Esophagus (tissue), 2 donors: ENCODE measurements around the gene KHDRBS1. TPM values are rescaled to one million over a fixed set of nuclear protein-coding genes. Genes with fewer than 3 reads are reported as not detected.
"Not testable (repeated sequence)": the region's sequence is repeated elsewhere in the genome, so short reads cannot be mapped to it uniquely, and the experiment has no call there.

Experiments used
- H3K27ac ChIP-seq, 2 donors: one replicate each; pipeline ENCODE4 v1.5.1; 2013; ENCODE audit warnings: low read depth in 2 of 2, mild to moderate bottlenecking in 2 of 2, inconsistent platforms in 1 of 2, low read length in 1 of 2, moderate library complexity in 1 of 2
- H3K27me3 ChIP-seq, 2 donors: one replicate each; pipeline ENCODE4 v1.6.1; 2013; ENCODE audit warnings: low read length in 2 of 2, control low read depth in 1 of 2, mild to moderate bottlenecking in 1 of 2; ENCODE audit not compliant: insufficient read depth in 2 of 2, control insufficient read depth in 1 of 2
- H3K36me3 ChIP-seq, 2 donors: one replicate each; pipeline ENCODE4 v1.6.1; 2013; ENCODE audit warnings: low read length in 1 of 2; ENCODE audit not compliant: control insufficient read depth in 2 of 2, insufficient read depth in 2 of 2
- H3K4me1 ChIP-seq, 2 donors: one replicate each; pipeline ENCODE4 v1.6.1; 2013; ENCODE audit warnings: low read length in 1 of 2; ENCODE audit not compliant: control insufficient read depth in 2 of 2, insufficient read depth in 2 of 2
- H3K4me3 ChIP-seq, 2 donors: one replicate each; pipeline ENCODE4 v1.5.1; 2013; ENCODE audit warnings: low read length in 2 of 2, mild to moderate bottlenecking in 2 of 2, low read depth in 1 of 2, moderate library complexity in 1 of 2
- H3K9me3 ChIP-seq, 2 donors: one replicate each; pipeline ENCODE4 v1.6.1; 2013; ENCODE audit warnings: mild to moderate bottlenecking in 2 of 2, low read depth in 1 of 2, low read length in 1 of 2, moderate library complexity in 1 of 2; ENCODE audit not compliant: control insufficient read depth in 2 of 2, insufficient read depth in 1 of 2
- WGBS, 2 donors: extraction: QIAGEN DNeasy Blood & Tissue Kit; methylation state at CpG; one replicate each; pipeline ENCODE4 v1.1.7; 2013; 5-methylcytosine and 5-hydroxymethylcytosine counted together
- polyA plus RNA-seq, 2 donors: library from polyadenylated mRNA; stranded (reverse); fragments of 200-250 nt; gene quantifications; one replicate each; pipeline ENCODE4 v1.2.3, GENCODE V29; 2013
- donor health status: healthy with polysubstance abuse.
- donor health status: Bipolar disorder and iron deficiency.

KHDRBS1 gene
- polyA plus RNA-seq, 2 donors: 55.1 to 63.4 TPM

GRCh38 chr1:32071758-32072621 is 58.3 kb downstream of the KHDRBS1 start:
- Histone ChIP-seq H3K9me3 (no peaks in the 10 kb centered on the region), H3K36me3 (peaks cover 7 to 9% of the 10 kb centered on the region in 2 donors), H3K27me3 (no peaks in the 10 kb centered on the region), H3K27ac (peak overlapping the region; percentile 90 to 97), H3K4me1 (peaks cover 0 to 5% of the 10 kb centered on the region in 2 donors), H3K4me3 (peak overlapping the region; percentile 77 to 89)
- WGBS, 2 donors: 16% methylated on average over 14 of the region's 14 CpGs

GRCh38 chr1:32072622-32073298 is 59.1 kb downstream of the KHDRBS1 start, which contains the start of gene TMEM39B:
TMEM39B (plus strand) TSS chr1:32072939; CDS start chr1:32073048, 109 bp downstream.
- Histone ChIP-seq H3K4me3 (peak within 1 kb of the TSS; percentile 77 to 89), H3K27me3 (no peaks in the 10 kb centered on the region), H3K4me1 (peaks cover 0 to 5% of the 10 kb centered on the region in 2 donors), H3K9me3 (no peaks in the 10 kb centered on the region), H3K27ac (peak within 1 kb of the TSS; percentile 90 to 97), H3K36me3 (peaks cover 14 to 15% of the 10 kb centered on the region in 2 donors)
- WGBS, 2 donors: 0 to 1% methylated on average over 65 to 67 of the region's 67 CpGs

GRCh38 chr1:32073299-32074229 is 59.9 kb downstream of the KHDRBS1 start:
- H3K27me3 ChIP-seq: no peaks in the 10 kb centered on the region
- peaks cover 0 to 5% of the 10 kb centered on the region in 2 donors for H3K4me1 ChIP-seq
- no peaks in the 10 kb centered on the region for H3K9me3 ChIP-seq
- peak overlapping the region; percentile 90 to 97 for H3K27ac ChIP-seq
- WGBS, 2 donors: 26 to 31% methylated on average over 28 of the region's 28 CpGs
- peak overlapping the region; percentile 77 to 89 for H3K4me3 ChIP-seq
- H3K36me3 ChIP-seq: peaks cover 15 to 23% of the 10 kb centered on the region in 2 donors

- H3K27ac ChIP-seq: no peak overlapping the region
Observed at GRCh38 chr1:32074841-32075240, 61.2 kb downstream of the KHDRBS1 start.

GRCh38 chr1:32077451-32077850 is 63.8 kb downstream of the KHDRBS1 start:
- Histone ChIP-seq H3K36me3 (peaks cover 15 to 24% of the 10 kb centered on the region in 2 donors), H3K27ac (no peak overlapping the region), H3K4me3 (no peak overlapping the region), H3K9me3 (no peaks in the 10 kb centered on the region), H3K27me3 (no peaks in the 10 kb centered on the region), H3K4me1 (no peaks in the 10 kb centered on the region)
- WGBS, 2 donors: 86 to 90% methylated on average over 3 of the region's 3 CpGs

More at GRCh38 chr1:32074841-32075240, 61.2 kb downstream of the KHDRBS1 start:
- no peak overlapping the region for H3K4me3 ChIP-seq
- no peaks in the 10 kb centered on the region for H3K9me3 ChIP-seq
- peaks cover 15 to 24% of the 10 kb centered on the region in 2 donors for H3K36me3 ChIP-seq
- H3K4me1 ChIP-seq: no peaks in the 10 kb centered on the region
- no peaks in the 10 kb centered on the region for H3K27me3 ChIP-seq
- WGBS, 2 donors: 96% methylated on average over 9 of the region's 9 CpGs

- Histone ChIP-seq H3K27me3 (no peaks in the 10 kb centered on the region), H3K9me3 (no peaks in the 10 kb centered on the region), H3K4me3 (no peak overlapping the region), H3K27ac (no peak overlapping the region), H3K36me3 (peaks cover 13 to 15% of the 10 kb centered on the region in 2 donors), H3K4me1 (no peaks in the 10 kb centered on the region)
- 62 to 71% methylated on average over 1 of the region's 1 CpG for WGBS, 2 donors
Observed at GRCh38 chr1:32082022-32082421, 68.4 kb downstream of the KHDRBS1 start.

GRCh38 chr1:32086381-32086780 is 72.7 kb downstream of the KHDRBS1 start:
- not testable (repeated sequence) for H3K36me3 ChIP-seq

GRCh38 chr1:32091176-32091575 is 77.5 kb downstream of the KHDRBS1 start:
- WGBS, 2 donors: 95 to 96% methylated on average over 8 of the region's 8 CpGs
- Histone ChIP-seq H3K27me3 (no peaks in the 10 kb centered on the region), H3K9me3 (no peaks in the 10 kb centered on the region), H3K4me1 (peaks cover 0 to 2% of the 10 kb centered on the region in 2 donors), H3K4me3 (no peak overlapping the region), H3K36me3 (peaks cover 5 to 25% of the 10 kb centered on the region in 2 donors), H3K27ac (no peak overlapping the region)

More at GRCh38 chr1:32086381-32086780, 72.7 kb downstream of the KHDRBS1 start:
- 97% methylated on average over 2 of the region's 2 CpGs for WGBS, 2 donors
- not testable (repeated sequence) for H3K27me3 ChIP-seq, H3K9me3 ChIP-seq, H3K4me1 ChIP-seq, H3K4me3 ChIP-seq
- H3K27ac ChIP-seq: peak overlapping the region in 1 of 2 donors; percentile 3

GRCh38 chr1:32091591-32091990 is 77.9 kb downstream of the KHDRBS1 start:
- H3K27ac ChIP-seq: no peak overlapping the region
- no peaks in the 10 kb centered on the region for H3K27me3 ChIP-seq
- H3K4me1 ChIP-seq: peaks cover 0 to 2% of the 10 kb centered on the region in 2 donors
- no peak overlapping the region for H3K4me3 ChIP-seq
- peaks cover 5 to 26% of the 10 kb centered on the region in 2 donors for H3K36me3 ChIP-seq
- 92 to 94% methylated on average over 15 of the region's 15 CpGs for WGBS, 2 donors
- H3K9me3 ChIP-seq: no peaks in the 10 kb centered on the region
